Measurements from ENCODE around the gene DUSP8.

DNA sequence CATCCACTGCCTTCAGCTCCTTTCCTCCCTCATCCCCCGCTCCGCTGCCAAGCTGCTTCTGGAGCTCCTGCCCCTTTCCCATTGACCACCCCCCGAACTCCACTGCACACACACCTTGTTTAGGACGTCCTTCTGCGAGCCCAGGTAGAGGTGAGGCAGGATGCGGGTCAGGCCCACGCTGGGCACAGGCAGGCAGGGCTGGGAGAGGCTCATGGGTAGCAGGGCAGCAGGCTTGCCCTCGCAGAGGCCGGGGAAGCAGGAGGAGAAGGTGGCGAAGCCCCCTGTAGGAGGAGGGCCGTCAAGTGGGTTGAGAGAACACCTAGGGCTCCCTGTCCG is 13.3 kb downstream of the DUSP8 start:
- TF ChIP-seq CTCF (IDR thresholded peaks at IDR 0.05; ENCODE audit: low read depth, low read length) (no peak), POLR2A (IDR thresholded peaks at IDR 0.05; ENCODE audit: extremely low read depth, insufficient read length) (no peak), MAX (IDR thresholded peaks at IDR 0.05; ENCODE audit: low read depth, low read length) (no peak), MYC (IDR thresholded peaks at IDR 0.05; ENCODE audit: low read depth, low read length) (no peak)

Data from NB4 (cell line).